ENCODE results near the gene POU2F3. TPM values are rescaled to one million over a fixed set of nuclear protein-coding genes. Genes with fewer than 3 reads are reported as not detected.
"Not testable (repeated sequence)": the region's sequence is repeated elsewhere in the genome, so short reads cannot be mapped to it uniquely, and the experiment has no call there.

Gene POU2F3
- total RNA-seq, 8 experiments from 2014 or later = 0.38 to 40.1 (median 3.4) TPM; not detected in 2

DNA sequence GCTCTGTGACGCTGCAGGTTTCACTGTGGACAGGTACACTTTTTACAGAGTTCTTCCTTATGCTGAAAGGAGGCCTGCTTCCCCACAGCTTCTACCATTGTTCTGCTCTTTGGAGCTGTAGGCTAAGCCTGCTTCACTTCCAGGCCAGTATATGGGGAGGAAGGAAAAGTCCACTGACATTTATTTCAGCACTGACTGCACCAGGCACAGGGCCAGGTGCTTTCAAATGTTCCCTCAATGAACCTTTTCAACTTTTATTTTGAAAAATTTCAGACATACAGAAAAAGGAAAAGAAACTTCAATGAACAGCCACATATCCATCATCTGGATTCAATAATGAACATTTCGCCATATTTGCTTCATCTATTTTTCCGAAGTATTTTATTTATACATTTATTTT is 22.0 kb downstream of the POU2F3 start:
- no peak overlapping the region for H3K4me3 ChIP-seq
- in situ Hi-C loops (cut with MboI; ENCODE audit: low pct_unique_long_range_greater_than_20kb in 2 of 9, low sequenced_read_pairs in 9 of 9, unreplicated experiment in 9 of 9) = no loop called here
- H3K27ac ChIP-seq = no peak overlapping the region
- H3K4me1 ChIP-seq (replicated peaks in 1 of 2) = no peaks in the 10 kb centered on the region
- ATAC-seq (replicated peaks in 6 of 8) = no peak
- 38 to 97% (median 77%) methylated on average over 2 to 3 of the region's 3 CpGs for WGBS, 10 experiments

GRCh38 chr11:120267319-120267718 is 27.4 kb downstream of the POU2F3 start:
- no peak for ATAC-seq (replicated peaks in 6 of 8)
- 44 to 100% (median 94%) methylated on average over 1 to 2 of the region's 2 CpGs; no CpG with 5 or more reads in 5 of the 10 experiments for WGBS, 10 experiments

GRCh38 chr11:120268686-120269085 is 28.7 kb downstream of the POU2F3 start:
- Histone ChIP-seq H3K4me1 (replicated peaks in 1 of 2) (peaks cover 0 to 2% of the 10 kb centered on the region in 2 donors), H3K27ac (no peak overlapping the region), H3K4me3 (no peak overlapping the region)
- WGBS, 10 experiments = 36 to 92% (median 78%) methylated on average over 1 to 5 of the region's 5 CpGs; no CpG with 5 or more reads in 4 of the 10 experiments
- in situ Hi-C loops (cut with MboI; ENCODE audit: low pct_unique_long_range_greater_than_20kb in 2 of 9, low sequenced_read_pairs in 9 of 9, unreplicated experiment in 9 of 9) = no loop called here
- ATAC-seq (replicated peaks in 6 of 8) = no peak

More at GRCh38 chr11:120267319-120267718, 27.4 kb downstream of the POU2F3 start:
- in situ Hi-C loops (cut with MboI; ENCODE audit: low pct_unique_long_range_greater_than_20kb in 2 of 9, low sequenced_read_pairs in 9 of 9, unreplicated experiment in 9 of 9) = no loop called here
- Histone ChIP-seq H3K4me1 (replicated peaks in 1 of 2) (peaks cover 0 to 2% of the 10 kb centered on the region in 2 donors), H3K4me3 (no peak overlapping the region), H3K27ac (no peak overlapping the region)

GRCh38 chr11:120270386-120270785 is 30.4 kb downstream of the POU2F3 start:
- WGBS, 10 experiments = 50 to 100% (median 92%) methylated on average over 1 of the region's 1 CpG; no CpG with 5 or more reads in 4 of the 10 experiments
- Histone ChIP-seq H3K27ac (no peak overlapping the region), H3K4me1 (replicated peaks in 1 of 2) (peaks cover 0 to 2% of the 10 kb centered on the region in 2 donors), H3K4me3 (no peak overlapping the region)
- in situ Hi-C loops (cut with MboI; ENCODE audit: low pct_unique_long_range_greater_than_20kb in 2 of 9, low sequenced_read_pairs in 9 of 9, unreplicated experiment in 9 of 9) = no loop called here
- no peak for ATAC-seq (replicated peaks in 6 of 8)

- in situ Hi-C loops (cut with MboI; ENCODE audit: low pct_unique_long_range_greater_than_20kb in 2 of 9, low sequenced_read_pairs in 9 of 9, unreplicated experiment in 9 of 9) = no loop called here
- no peak overlapping the region for H3K4me3 ChIP-seq
Observed at GRCh38 chr11:120271672-120272071, 31.7 kb downstream of the POU2F3 start.

DNA sequence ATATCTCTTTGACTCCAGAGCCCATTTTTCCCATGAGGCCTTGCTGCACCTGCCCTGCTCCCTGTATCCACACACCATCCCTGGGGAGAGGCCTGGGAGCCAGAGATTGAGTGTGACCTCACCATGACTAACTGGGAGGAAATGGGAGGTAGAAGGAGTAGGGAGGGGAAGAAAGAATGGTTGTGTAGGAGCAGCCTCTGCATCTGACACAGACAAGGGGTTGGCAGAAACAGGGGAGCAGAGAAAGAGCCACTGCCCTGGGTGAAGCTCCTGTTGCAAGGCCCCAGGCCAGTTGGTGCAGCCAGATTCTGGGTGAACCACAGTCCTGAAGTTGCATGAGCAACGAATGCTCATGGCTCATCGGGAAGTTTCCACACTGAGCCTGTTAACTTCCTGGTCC is 32.4 kb downstream of the POU2F3 start:
- Histone ChIP-seq H3K4me3 (no peak overlapping the region), H3K4me1 (replicated peaks in 1 of 2) (peaks cover 0 to 2% of the 10 kb centered on the region in 2 donors), H3K27ac (no peak overlapping the region)
- in situ Hi-C loops (cut with MboI; ENCODE audit: low pct_unique_long_range_greater_than_20kb in 2 of 9, low sequenced_read_pairs in 9 of 9, unreplicated experiment in 9 of 9) = no loop called here
- peak in 3 of 8 experiments; percentile 57 to 92 (median 68) for ATAC-seq (replicated peaks in 6 of 8)
- WGBS, 10 experiments = 83 to 100% methylated on average over 1 to 2 of the region's 2 CpGs; no CpG with 5 or more reads in 8 of the 10 experiments

More at GRCh38 chr11:120271672-120272071, 31.7 kb downstream of the POU2F3 start:
- Histone ChIP-seq H3K4me1 (replicated peaks in 1 of 2) (peaks cover 0 to 2% of the 10 kb centered on the region in 2 donors), H3K27ac (no peak overlapping the region)
- WGBS, 10 experiments = 0 to 80% (median 55%) methylated on average over 1 to 3 of the region's 5 CpGs; no CpG with 5 or more reads in 4 of the 10 experiments
- peak in 1 of 8 experiments; percentile 13 for ATAC-seq (replicated peaks in 6 of 8)

DNA sequence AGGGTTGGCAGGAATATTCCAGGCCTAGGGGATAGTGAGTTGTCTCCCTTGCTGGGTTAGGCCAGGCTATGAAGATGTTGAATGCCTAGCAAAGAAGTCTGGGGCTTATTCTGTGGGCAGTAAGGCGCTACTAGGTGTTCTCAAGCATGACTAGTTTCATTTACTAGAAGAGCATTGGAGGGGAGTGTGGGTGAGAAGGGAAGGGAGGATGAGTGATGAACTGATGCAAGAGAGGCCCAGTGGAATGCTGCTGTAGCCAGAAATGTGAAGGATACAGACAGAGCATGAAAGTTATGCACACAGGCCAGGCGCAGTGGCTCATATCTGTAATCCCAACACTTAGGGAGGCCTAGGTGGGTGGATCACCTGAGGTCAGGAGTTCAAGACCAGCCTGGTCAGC is 33.5 kb downstream of the POU2F3 start:
- Histone ChIP-seq H3K4me1 (replicated peaks in 1 of 2) (no peaks in the 10 kb centered on the region), H3K27ac (no peak overlapping the region), H3K4me3 (no peak overlapping the region)
- 81 to 100% (median 100%) methylated on average over 1 to 2 of the region's 2 CpGs; no CpG with 5 or more reads in 3 of the 10 experiments for WGBS, 10 experiments
- peak in 2 of 8 experiments; percentile 51 to 54 for ATAC-seq (replicated peaks in 6 of 8)
- in situ Hi-C loops (cut with MboI; ENCODE audit: low pct_unique_long_range_greater_than_20kb in 2 of 9, low sequenced_read_pairs in 9 of 9, unreplicated experiment in 9 of 9) = no loop called here

DNA sequence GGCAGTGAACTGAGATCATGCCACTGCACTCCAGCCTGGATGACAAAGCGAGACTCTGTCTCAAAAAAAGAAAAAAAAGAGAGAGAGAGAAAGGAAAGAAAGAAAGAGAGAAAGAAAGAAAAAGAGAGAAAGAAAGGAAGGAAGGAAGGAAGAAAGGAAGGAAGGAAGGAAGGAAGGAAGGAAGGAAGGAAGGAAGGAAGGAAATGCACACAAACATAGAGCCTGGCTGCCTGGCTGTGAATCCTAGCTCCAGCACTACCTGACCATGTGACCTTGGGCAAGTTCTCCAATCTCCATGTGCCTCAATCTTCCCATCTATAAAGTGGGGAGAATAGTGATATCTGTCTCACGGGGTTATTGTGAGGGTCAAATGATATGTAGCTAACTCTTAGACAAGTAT is 34.0 kb downstream of the POU2F3 start:
- H3K4me3 ChIP-seq; H3K4me1 ChIP-seq (replicated peaks in 1 of 2); H3K27ac ChIP-seq; ATAC-seq (replicated peaks in 6 of 8); in situ Hi-C loops (cut with MboI; ENCODE audit: low pct_unique_long_range_greater_than_20kb in 2 of 9, low sequenced_read_pairs in 9 of 9, unreplicated experiment in 9 of 9): not testable (repeated sequence)
- 38 to 100% (median 86%) methylated on average over 1 to 2 of the region's 2 CpGs; no CpG with 5 or more reads in 3 of the 10 experiments for WGBS, 10 experiments

DNA sequence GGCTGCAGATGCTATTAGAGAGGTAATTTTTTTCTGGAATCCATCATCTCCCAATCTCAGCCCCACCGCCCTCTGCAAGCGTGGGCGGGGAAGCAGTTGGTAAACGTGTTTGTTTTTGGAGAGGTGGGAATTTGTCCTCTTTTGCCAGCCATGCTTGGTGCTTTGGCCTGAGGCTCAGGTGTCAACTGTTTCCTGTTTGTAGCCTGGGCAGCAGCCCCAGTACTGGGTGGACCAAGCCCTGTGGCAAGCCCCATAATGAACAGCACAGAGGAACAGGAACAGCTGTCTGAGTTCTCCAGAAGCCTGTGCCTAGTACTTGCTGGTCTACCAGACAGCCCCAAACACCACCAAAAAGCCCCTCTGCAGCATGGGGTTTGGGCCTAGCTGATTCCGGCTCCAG is 39.6 kb downstream of the POU2F3 start:
- 43 to 100% (median 100%) methylated on average over 1 to 4 of the region's 5 CpGs; no CpG with 5 or more reads in 5 of the 10 experiments for WGBS, 10 experiments
- in situ Hi-C loops (cut with MboI; ENCODE audit: low pct_unique_long_range_greater_than_20kb in 2 of 9, low sequenced_read_pairs in 9 of 9, unreplicated experiment in 9 of 9) = loop anchor here in 1 of 9 experiments (25.0 kb wide), 1 partner anchor 117 kb away; no protein-coding TSS in a partner anchor

GRCh38 chr11:120280600-120281051 is 40.7 kb downstream of the POU2F3 start:
- ATAC-seq (replicated peaks in 6 of 8) = peak in 1 of 8 experiments; percentile 66
- Histone ChIP-seq H3K4me3 (no peak overlapping the region), H3K4me1 (replicated peaks in 1 of 2) (no peaks in the 10 kb centered on the region), H3K27ac (no peak overlapping the region)
- WGBS, 10 experiments = 50 to 100% (median 85%) methylated on average over 1 to 2 of the region's 5 CpGs; no CpG with 5 or more reads in 6 of the 10 experiments
- in situ Hi-C loops (cut with MboI; ENCODE audit: low pct_unique_long_range_greater_than_20kb in 2 of 9, low sequenced_read_pairs in 9 of 9, unreplicated experiment in 9 of 9) = loop anchor here in 1 of 9 experiments (25.0 kb wide), 1 partner anchor 118 kb away; no protein-coding TSS in a partner anchor

More for the DNA sequence above, 39.6 kb downstream of the POU2F3 start:
- ATAC-seq (replicated peaks in 6 of 8) = peak in 1 of 8 experiments; percentile 52
- Histone ChIP-seq H3K4me1 (replicated peaks in 1 of 2) (no peaks in the 10 kb centered on the region), H3K27ac (no peak overlapping the region), H3K4me3 (no peak overlapping the region)

DNA sequence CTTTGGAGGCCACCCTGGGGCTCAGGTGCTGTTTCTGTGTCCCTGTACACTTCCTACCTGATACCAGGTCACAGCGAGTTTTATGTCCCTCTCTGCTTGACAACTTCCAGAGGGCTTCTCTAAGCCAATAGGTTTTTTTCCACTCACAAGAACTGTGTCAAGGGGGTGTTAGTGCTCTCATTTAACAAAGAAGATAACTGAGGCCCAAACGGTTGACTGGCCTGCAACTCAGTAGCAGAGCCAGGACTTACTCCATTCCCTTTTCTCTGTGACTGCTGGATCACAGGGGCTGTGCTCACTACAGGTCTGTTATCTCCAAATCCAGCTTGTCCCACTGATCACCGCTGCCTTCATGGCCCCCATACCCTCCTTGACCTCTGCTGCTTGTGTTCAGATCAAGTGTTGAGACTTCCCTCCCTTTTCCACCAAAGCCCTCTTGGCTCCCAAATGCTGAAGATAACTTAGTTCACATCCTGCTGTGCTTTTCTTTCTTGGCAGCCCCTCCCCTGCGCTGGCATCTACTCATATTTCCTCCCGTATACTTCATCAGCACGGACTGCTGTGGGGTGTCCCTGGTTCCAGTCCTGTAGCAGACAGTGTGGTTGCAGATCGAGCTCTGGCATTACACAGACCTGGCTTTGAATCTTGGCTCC is 41.3 kb downstream of the POU2F3 start:
- 17 to 80% (median 59%) methylated on average over 1 to 7 of the region's 7 CpGs; no CpG with 5 or more reads in 1 of the 10 experiments for WGBS, 10 experiments
- peak in 1 of 8 experiments; percentile 62 for ATAC-seq (replicated peaks in 6 of 8)
- Histone ChIP-seq H3K4me3 (no peak overlapping the region), H3K27ac (no peak overlapping the region), H3K4me1 (replicated peaks in 1 of 2) (no peaks in the 10 kb centered on the region)
- in situ Hi-C loops (cut with MboI; ENCODE audit: low pct_unique_long_range_greater_than_20kb in 2 of 9, low sequenced_read_pairs in 9 of 9, unreplicated experiment in 9 of 9) = loop anchor here in 1 of 9 experiments (25.0 kb wide), 1 partner anchor 119 kb away; no protein-coding TSS in a partner anchor

DNA sequence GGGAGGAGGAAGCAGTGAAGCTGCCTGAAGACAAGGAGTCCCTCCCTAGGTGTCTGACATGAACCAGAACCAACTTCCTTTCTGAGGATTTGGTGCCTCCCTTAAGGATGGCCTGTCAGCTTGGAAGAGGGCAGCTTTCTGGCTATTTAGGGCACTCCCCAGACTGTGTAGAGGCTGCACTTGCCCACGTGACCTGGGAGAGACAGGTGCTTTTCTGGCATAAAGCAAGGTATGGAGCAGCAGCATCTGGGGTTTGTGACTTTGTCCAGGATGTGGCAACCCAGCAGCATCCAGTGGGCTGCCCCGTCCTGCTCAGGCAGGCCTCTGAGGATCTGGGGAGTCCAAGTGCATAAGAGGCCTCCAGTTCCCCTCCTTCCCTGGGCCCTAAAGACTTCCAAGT is 43.2 kb downstream of the POU2F3 start:
- 20 to 82% (median 50%) methylated on average over 1 to 2 of the region's 2 CpGs; no CpG with 5 or more reads in 7 of the 10 experiments for WGBS, 10 experiments
- no peak for ATAC-seq (replicated peaks in 6 of 8)
- in situ Hi-C loops (cut with MboI; ENCODE audit: low pct_unique_long_range_greater_than_20kb in 2 of 9, low sequenced_read_pairs in 9 of 9, unreplicated experiment in 9 of 9) = loop anchor here in 1 of 9 experiments (25.0 kb wide), 1 partner anchor 121 kb away; no protein-coding TSS in a partner anchor
- Histone ChIP-seq H3K4me3 (no peak overlapping the region), H3K4me1 (replicated peaks in 1 of 2) (no peaks in the 10 kb centered on the region), H3K27ac (no peak overlapping the region)

GRCh38 chr11:120284272-120284671 is 44.3 kb downstream of the POU2F3 start:
- H3K4me1 ChIP-seq (replicated peaks in 1 of 2) = no peaks in the 10 kb centered on the region
- WGBS, 10 experiments = 71 to 93% (median 88%) methylated on average over 1 to 3 of the region's 6 CpGs; no CpG with 5 or more reads in 4 of the 10 experiments
- ATAC-seq (replicated peaks in 6 of 8) = no peak
- in situ Hi-C loops (cut with MboI; ENCODE audit: low pct_unique_long_range_greater_than_20kb in 2 of 9, low sequenced_read_pairs in 9 of 9, unreplicated experiment in 9 of 9) = loop anchor here in 1 of 9 experiments (25.0 kb wide), 1 partner anchor 122 kb away; no protein-coding TSS in a partner anchor
- no peak overlapping the region for H3K27ac ChIP-seq
- no peak overlapping the region for H3K4me3 ChIP-seq

All from motor neuron (in vitro differentiated cells).